Stimulated activated CD4-positive, alpha-beta T cell treated with anti-CD3 and anti-CD28 coated beads, Interleukin-1b, Interleukin-23, amount 100 ng/mL, for 48 hours (primary cell): ENCODE measurements around the gene MAIP1.
"Not testable (repeated sequence)": the region's sequence is repeated elsewhere in the genome, so short reads cannot be mapped to it uniquely, and the experiment has no call there.

Experiments used
- DNase-seq: peaks from one replicate; pipeline ENCODE4 v3.0.0-alpha.2; 2020

Gene MAIP1

GRCh38 chr2:199955339-199956061, at the start of gene MAIP1, which contains the start of gene TYW5:
MAIP1 (plus strand) TSS chr2:199955582; CDS start chr2:199955799, 217 bp downstream.
TYW5 (minus strand) TSS chr2:199955491; CDS start chr2:199955470, 21 bp downstream.
- DNase-seq: peak; percentile 81

- DNase-seq: no peak
Observed at GRCh38 chr2:199907008-199907714, 48.2 kb upstream of the MAIP1 start.

DNA sequence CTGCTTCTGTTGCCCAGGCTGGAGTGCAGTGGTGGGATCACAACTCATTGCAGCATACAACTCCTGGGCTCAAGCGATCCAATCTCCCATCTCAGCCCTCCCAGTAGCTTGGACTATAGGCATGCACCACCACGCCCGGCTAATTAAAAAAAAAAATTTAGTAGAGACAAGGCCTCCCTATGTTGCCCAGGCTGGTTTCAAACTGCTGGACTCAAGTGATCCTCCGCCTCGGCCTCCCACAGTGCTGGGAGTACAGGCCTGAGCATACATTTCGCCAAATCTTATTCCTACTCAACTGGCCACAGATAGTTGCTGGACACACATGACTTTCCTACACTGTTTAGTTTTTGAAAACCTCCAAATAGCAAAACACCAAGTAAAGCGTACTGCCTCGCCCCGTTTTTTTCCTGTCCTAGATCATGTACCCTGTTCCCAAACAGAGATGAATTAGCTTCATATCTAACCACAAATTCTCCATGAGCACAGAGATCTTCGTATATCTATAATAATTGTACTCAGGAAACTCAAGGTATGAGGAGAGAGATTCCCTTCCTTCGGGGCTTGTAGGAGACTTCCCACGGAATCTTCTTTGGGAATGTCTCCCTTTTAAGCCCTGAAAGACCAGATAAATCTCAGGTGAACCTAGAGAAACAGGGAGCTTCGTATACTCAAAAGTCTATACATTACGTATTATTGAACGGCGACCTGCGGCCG, 44.9 kb upstream of the MAIP1 start:
- DNase-seq: no peak

DNA sequence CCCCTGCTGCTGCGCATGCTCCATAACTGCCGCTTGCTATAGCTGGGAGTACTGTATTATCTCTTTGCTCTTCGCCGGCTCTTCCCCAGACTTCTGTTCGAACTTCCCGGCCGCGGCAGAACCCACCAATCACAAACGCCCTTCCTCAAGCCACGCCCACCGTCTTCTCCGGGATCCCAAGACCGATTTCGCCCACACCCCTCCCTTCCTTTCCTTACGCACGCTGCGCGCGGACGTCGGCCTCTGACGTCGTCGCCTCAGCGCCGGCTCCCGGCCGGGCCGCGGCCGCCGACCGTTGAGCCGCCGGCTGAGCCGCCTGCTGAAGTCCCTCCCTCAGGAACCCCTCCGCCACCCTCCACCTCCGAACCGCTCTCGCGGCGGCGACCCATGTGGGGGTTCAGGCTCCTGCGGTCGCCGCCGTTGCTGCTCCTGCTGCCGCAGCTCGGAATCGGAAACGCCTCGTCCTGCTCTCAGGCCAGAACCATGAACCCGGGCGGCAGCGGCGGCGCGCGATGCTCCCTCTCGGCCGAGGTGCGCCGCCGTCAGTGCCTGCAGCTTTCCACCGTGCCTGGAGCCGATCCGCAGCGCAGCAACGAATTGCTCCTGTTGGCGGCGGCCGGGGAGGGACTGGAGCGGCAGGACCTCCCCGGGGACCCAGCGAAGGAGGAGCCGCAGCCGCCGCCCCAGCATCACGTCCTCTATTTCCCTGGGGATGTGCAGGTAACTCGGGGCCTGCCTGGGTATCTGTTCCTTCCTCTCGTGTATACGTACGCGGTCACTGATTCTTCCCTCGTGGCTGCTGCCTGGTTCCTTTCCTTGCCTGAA, 44.1 kb upstream of the MAIP1 start, which contains the start of gene C2orf69:
Gene C2orf69 (plus strand): TSS at position 242 of the 825 bp plus-strand sequence. CDS start 146 bp downstream, at position 388.
- peak; percentile 94 for DNase-seq

DNA sequence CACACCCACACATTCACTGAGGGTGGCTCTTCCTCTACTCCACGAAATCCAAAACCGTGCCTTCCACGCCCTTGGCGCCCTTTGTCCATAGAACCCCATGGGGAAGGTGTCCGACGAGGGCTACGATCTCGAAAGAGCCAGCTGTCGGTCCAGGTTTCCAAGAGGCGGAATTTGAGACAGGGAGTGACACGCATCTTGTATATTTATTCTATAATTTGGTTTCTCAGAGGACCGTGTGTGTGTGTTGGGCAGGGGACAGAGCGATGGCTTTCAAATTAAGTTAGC, 43.6 kb upstream of the MAIP1 start:
- DNase-seq: no peak

DNA sequence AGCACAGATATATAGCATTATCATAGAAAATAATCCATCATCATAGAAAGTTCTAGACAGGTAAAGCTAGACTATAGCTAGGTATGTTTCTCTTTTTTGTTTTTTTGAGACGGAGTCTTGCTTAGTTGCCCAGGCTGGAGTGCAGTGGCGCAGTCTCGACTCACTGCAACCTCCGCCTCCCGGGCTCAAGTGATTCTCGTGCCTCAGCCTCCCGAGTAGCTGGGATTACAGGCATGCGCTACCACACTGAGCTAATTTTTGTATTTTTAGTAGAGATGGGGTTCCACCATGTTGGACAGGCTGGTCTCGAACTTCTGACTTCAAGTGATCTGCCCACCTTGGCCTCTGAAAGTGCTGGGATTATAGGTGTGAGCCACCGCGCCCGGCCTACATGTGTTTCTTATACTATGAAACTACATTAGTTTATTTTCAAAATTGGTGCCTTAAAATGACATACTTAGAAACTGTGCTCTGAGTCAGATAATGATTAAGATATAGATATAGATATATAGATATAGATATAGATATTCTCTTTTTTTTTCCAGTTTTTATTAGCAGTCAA, 42.7 kb upstream of the MAIP1 start:
- not testable (repeated sequence) for DNase-seq

- DNase-seq: no peak
Observed at GRCh38 chr2:199914372-199914958, 40.9 kb upstream of the MAIP1 start.

DNA sequence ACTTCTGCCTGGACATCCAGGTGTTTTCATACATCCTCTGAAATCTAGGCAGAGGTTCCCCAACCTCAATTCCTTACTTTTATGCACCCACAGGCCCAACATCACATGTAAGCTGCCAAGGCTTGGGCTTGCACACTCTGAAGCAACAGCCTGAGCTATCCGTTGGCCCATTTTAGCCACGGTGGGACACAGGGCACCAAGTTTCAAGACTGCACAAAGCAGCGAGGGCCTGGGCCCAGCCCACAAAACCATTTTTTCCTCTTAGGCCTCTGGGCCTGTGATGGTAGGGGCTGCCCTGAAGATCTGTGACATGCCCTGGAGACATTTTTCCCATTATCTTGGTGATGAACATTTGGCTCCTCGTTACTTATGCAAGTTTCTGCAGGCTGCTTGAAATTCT, 38.4 kb upstream of the MAIP1 start:
- DNase-seq: no peak

- DNase-seq: no peak
Observed at GRCh38 chr2:199922856-199923255, 32.5 kb upstream of the MAIP1 start.

DNA sequence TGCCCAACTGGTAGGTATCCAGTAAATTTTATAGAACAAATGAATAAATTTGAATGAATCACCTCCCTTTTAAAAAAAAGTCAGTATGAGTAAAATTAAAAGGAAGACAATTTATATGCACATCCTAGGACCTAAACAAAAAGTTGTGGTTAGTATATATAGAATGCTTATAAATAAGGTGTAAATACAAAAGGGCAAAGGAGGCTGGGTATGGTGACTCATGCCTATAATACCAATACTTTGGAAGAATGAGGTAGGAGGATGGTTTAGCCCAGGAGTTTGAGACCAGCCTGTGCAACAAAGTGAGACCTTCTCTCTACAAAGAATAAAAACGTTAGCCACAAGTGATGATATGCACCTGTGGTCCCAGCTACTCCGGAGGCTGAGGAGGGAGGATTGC, 31.5 kb upstream of the MAIP1 start:
- DNase-seq: no peak

- DNase-seq: no peak
Observed at GRCh38 chr2:199926806-199927205, 28.6 kb upstream of the MAIP1 start.

DNA sequence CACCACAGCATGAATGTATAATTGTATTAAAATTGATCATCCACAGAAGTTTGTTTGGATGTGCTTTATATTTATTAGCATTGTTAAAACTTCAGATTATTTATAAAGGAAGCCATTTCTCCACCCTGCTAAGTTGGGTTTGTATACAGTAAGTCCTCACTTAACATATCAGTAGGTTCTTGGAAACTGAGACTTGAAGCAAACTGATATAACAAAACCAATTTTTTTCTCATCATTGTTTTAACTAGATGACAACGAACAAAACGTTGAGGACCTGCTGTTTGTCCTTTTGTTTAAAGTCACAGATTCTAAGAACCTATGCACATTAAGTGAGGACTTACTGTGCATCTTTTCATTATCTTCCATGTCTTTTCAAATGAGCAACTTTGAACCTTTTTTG, 27.2 kb upstream of the MAIP1 start:
- no peak for DNase-seq

DNA sequence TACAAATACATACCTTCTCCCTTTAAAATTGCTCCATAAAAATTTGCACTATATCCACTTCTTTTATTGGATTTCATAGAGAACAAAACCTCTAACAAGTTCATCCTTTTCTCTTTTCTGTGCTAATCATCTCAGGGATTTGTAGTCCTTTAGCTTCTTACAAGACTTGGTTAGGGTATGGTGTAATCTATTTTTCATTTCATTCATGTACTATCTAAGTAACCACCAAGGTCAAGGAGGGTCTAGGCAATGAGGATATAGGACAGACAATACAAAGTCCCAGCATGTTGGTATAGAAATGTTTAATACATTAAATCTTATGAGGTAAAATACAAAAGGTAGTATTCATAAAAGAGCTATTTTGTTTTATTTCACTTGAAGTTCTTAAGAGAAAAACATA, 26.8 kb upstream of the MAIP1 start:
- no peak for DNase-seq

DNA sequence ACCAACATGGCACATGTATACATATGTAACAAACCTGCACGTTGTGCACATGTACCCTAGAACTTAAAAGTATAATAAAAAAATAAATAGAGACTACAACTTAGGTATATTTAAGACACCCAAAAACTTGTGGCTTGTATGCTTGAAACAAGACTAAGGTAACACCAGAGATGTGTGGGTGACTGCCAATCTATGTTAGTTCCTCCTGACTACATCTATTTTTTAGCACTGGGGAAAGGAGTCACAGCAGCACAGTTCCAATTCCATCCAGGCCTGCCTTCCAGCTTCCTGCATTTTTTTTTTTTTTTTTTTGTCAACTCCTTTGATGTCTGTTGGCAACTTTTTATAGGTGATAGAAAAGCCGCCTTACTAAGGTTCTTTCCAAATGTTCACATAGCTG, 26.1 kb upstream of the MAIP1 start:
- no peak for DNase-seq

- no peak for DNase-seq
Observed at GRCh38 chr2:199932312-199932855, 23.0 kb upstream of the MAIP1 start.

- no peak for DNase-seq
Observed at GRCh38 chr2:199933466-199933865, 21.9 kb upstream of the MAIP1 start.

DNA sequence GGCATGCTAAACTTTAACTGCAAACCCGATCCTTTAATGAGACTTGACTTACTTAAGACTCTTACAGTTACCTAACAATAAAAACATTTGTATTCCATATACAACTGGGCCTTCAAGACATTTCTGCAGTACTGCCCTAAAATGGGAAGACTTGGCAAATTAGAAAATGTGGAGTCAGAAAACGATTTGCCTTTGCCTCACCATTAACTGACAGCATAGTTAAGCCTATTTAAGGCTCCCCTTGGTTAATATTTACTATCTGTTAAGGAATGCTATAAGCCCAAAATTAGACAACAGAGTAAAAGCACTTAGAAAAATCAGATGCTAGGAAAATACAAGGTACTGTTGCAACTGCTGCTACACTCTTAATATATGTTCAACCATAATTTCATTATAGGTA, 18.8 kb upstream of the MAIP1 start:
- DNase-seq: no peak

DNA sequence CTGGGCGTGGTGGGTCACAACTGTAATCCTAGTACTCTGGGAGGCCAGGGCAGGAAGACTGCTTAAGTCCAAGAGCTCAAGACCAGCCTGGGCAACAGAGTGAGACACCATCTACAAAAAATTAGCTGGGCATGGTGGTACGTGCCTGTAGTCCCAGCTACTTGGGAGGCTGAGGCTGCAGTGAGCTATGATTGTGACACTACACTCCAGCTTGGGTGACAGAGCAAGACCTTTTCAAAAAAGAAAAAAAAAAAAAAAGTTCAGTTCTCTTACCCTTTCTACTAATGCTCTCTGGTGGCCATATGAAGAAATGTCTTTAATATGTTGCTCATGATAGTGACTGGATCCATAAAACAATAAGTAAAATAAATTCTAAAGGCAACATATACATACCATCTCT, 15.0 kb upstream of the MAIP1 start:
- DNase-seq: no peak

DNA sequence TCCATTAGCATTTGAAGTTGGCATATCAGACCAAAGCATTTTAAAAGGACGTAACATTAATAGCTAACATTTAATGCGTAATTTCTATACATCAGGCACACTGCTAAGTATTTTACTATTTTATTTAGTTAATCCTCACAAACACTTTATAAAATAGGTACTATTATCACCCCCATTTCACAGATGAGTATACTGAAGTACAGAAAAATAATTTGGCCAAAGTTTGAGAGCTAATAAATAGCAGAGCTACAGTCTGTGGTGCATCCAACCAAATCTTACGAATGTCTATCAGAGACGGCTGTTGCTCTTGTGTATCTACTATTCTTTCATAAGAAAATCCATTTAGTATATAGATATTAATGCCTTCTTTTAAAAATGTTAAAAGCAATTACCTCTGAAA, 12.0 kb upstream of the MAIP1 start:
- DNase-seq: no peak

- no peak for DNase-seq
Observed at GRCh38 chr2:199946196-199946595, 9.2 kb upstream of the MAIP1 start.

GRCh38 chr2:199946836-199947235, 8.5 kb upstream of the MAIP1 start:
- DNase-seq: no peak

DNA sequence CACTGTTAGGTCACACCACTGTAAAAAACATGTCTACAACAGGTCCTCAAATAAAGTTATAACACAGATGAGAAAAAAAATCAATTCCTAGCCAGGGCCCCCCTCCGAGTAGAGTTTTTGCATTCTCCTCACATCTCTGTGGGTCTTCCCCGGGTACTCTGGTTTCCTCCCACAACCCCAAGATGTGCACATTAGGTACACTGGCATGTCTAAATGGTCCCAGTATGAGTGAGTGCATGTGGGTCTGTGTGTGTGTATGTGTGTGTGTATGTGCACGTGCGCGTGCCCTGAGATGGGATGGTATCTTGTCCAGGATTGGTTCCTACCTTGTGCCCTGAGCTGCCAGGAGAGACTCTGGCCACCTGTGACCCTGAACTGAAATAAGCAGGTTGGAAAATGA, 5.0 kb upstream of the MAIP1 start:
- no peak for DNase-seq
